ENCODE measurements around the gene KBTBD12.

DNA sequence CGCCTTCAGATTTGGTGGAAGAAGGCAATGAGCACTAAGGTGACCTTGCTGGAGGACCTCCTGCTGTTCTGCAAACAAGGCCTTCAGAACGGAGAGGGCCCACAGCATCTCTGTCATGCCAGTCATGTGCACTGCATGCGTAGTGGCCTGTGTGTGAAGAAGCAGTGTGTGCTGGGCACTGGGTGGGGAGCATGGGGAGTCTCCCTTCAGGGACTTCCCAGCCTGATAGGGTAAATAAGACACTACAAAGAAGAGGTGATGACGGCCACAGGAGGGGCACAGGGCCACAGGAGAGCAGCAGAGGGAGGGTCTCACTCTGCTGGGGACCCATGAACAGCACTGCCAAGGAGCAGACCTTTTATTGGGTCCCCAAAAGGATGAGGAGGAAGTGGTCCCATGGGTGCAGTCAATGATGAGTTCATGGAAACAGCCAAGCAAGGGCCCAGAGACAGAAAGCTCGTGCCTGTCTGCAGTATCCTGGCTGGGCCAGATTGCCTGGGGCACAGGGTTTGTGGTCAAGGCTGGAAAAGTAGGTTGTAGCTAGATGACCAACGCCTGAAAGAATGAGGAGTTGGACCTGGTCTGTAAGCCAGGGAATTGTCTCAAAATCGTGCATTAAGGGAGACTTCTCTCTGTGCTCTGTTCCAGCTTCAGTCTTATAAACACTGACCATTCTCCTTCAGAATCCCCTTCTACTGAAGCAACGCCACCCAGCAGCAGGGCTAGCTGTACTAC is 69.4 kb downstream of the KBTBD12 start:
- TF ChIP-seq HOXA7 (CRISPR knock-in tag; IDR thresholded peaks at IDR 0.05) (no peak), CEBPB (IDR thresholded peaks at IDR 0.05; ENCODE audit: borderline replicate concordance, low read depth, low read length) (no peak), BORCS8-MEF2B (CRISPR knock-in tag; IDR thresholded peaks at IDR 0.05) (no peak), CBX5 (CRISPR knock-in tag; IDR thresholded peaks at IDR 0.05; ENCODE audit: borderline replicate concordance) (no peak), CREB1 (IDR thresholded peaks at IDR 0.05) (no peak), CREB1 (CRISPR knock-in tag; IDR thresholded peaks at IDR 0.05) (no peak), POLR2G (IDR thresholded peaks at IDR 0.05; ENCODE audit: low read depth, low read length) (no peak), NFIC (IDR thresholded peaks at IDR 0.05; ENCODE audit: low read length) (no peak)
- TF ChIP-seq, protein P1, sequence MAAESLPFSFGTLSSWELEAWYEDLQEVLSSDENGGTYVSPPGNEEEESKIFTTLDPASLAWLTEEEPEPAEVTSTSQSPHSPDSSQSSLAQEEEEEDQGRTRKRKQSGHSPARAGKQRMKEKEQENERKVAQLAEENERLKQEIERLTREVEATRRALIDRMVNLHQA (CRISPR knock-in tag; IDR thresholded peaks at IDR 0.05), result no peak
- TF ChIP-seq, protein P2, sequence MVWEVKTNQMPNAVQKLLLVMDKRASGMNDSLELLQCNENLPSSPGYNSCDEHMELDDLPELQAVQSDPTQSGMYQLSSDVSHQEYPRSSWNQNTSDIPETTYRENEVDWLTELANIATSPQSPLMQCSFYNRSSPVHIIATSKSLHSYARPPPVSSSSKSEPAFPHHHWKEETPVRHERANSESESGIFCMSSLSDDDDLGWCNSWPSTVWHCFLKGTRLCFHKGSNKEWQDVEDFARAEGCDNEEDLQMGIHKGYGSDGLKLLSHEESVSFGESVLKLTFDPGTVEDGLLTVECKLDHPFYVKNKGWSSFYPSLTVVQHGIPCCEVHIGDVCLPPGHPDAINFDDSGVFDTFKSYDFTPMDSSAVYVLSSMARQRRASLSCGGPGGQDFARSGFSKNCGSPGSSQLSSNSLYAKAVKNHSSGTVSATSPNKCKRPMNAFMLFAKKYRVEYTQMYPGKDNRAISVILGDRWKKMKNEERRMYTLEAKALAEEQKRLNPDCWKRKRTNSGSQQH (CRISPR knock-in tag; IDR thresholded peaks at IDR 0.05; ENCODE audit: low read depth), result no peak
- TF ChIP-seq, protein P3, sequence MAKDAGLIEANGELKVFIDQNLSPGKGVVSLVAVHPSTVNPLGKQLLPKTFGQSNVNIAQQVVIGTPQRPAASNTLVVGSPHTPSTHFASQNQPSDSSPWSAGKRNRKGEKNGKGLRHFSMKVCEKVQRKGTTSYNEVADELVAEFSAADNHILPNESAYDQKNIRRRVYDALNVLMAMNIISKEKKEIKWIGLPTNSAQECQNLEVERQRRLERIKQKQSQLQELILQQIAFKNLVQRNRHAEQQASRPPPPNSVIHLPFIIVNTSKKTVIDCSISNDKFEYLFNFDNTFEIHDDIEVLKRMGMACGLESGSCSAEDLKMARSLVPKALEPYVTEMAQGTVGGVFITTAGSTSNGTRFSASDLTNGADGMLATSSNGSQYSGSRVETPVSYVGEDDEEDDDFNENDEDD (CRISPR knock-in tag; IDR thresholded peaks at IDR 0.05; ENCODE audit: borderline replicate concordance), result no peak
- TF ChIP-seq, protein P4, sequence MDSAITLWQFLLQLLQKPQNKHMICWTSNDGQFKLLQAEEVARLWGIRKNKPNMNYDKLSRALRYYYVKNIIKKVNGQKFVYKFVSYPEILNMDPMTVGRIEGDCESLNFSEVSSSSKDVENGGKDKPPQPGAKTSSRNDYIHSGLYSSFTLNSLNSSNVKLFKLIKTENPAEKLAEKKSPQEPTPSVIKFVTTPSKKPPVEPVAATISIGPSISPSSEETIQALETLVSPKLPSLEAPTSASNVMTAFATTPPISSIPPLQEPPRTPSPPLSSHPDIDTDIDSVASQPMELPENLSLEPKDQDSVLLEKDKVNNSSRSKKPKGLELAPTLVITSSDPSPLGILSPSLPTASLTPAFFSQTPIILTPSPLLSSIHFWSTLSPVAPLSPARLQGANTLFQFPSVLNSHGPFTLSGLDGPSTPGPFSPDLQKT (CRISPR knock-in tag; IDR thresholded peaks at IDR 0.05; ENCODE audit: borderline replicate concordance), result no peak
- TF ChIP-seq, protein P5, sequence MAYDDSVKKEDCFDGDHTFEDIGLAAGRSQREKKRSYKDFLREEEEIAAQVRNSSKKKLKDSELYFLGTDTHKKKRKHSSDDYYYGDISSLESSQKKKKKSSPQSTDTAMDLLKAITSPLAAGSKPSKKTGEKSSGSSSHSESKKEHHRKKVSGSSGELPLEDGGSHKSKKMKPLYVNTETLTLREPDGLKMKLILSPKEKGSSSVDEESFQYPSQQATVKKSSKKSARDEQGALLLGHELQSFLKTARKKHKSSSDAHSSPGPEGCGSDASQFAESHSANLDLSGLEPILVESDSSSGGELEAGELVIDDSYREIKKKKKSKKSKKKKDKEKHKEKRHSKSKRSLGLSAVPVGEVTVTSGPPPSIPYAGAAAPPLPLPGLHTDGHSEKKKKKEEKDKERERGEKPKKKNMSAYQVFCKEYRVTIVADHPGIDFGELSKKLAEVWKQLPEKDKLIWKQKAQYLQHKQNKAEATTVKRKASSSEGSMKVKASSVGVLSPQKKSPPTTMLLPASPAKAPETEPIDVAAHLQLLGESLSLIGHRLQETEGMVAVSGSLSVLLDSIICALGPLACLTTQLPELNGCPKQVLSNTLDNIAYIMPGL (CRISPR knock-in tag; IDR thresholded peaks at IDR 0.05; ENCODE audit: borderline replicate concordance in 1 of 2, low read depth in 1 of 2), result no peak
- TF ChIP-seq, protein P6, sequence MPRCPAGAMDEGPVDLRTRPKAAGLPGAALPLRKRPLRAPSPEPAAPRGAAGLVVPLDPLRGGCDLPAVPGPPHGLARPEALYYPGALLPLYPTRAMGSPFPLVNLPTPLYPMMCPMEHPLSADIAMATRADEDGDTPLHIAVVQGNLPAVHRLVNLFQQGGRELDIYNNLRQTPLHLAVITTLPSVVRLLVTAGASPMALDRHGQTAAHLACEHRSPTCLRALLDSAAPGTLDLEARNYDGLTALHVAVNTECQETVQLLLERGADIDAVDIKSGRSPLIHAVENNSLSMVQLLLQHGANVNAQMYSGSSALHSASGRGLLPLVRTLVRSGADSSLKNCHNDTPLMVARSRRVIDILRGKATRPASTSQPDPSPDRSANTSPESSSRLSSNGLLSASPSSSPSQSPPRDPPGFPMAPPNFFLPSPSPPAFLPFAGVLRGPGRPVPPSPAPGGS (CRISPR knock-in tag; IDR thresholded peaks at IDR 0.05), result no peak
- TF ChIP-seq, protein P7, sequence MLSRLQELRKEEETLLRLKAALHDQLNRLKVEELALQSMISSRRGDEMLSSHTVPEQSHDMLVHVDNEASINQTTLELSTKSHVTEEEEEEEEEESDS (CRISPR knock-in tag; IDR thresholded peaks at IDR 0.05; ENCODE audit: borderline replicate concordance), result no peak

All from HepG2 (cell line).